IMR-90 (cell line): ENCODE results near the gene SLC9A1. TPM values are rescaled to one million over a fixed set of nuclear protein-coding genes. Genes with fewer than 3 reads are reported as not detected.

Experiments used
- ATAC-seq: fragments of 200-7000 bp; cut with Tn5 transposase; 2 replicates; pipeline ENCODE4 v1.9.1; 2020; ENCODE audit warnings: low read depth, mild to moderate bottlenecking, moderate library complexity
- BruUV-seq: library from RNA; stranded (reverse); fragments of 400-500 nt; replicated peaks from 2 replicates; lab custom pipeline; 2021; lab: Mats Ljungman, UMichigan
- CTCF ChIA-PET: fragments of 300-600 bp; formaldehyde crosslinking; extraction: SDS; loops from one replicate; lab custom pipeline; 2021; ENCODE audit warnings: antibody characterized with exemption; lab: Yijun Ruan, JAX
- POLR2A ChIA-PET: fragments of 300-600 bp; sonication (Branson Sonifier 250); formaldehyde crosslinking; loops from one replicate; lab custom pipeline; 2022; ENCODE audit warnings: antibody characterized with exemption; ENCODE audit not compliant: unreplicated experiment; lab: Charles Lee
- DNase-seq: peaks from one replicate; pipeline ENCODE4 v3.0.0; 2013
- H2AFZ ChIP-seq: replicated peaks from 2 replicates; pipeline ENCODE3; 2013; ENCODE audit warnings: low read length, mild to moderate bottlenecking; ENCODE audit not compliant: poor library complexity
- H2AK5ac ChIP-seq: 2 replicates; pipeline ENCODE4 v1.6.1; 2013; ENCODE audit warnings: low read depth, low read length, inconsistent platforms
- H2AK9ac ChIP-seq: replicated peaks from 2 replicates; pipeline ENCODE3; 2013; ENCODE audit warnings: mild to moderate bottlenecking, low read depth, low read length, moderate library complexity; ENCODE audit not compliant: poor library complexity
- H2BK120ac ChIP-seq: 2 replicates; pipeline ENCODE4 v1.6.1; 2013; ENCODE audit warnings: low read depth, low read length, inconsistent platforms
- H2BK15ac ChIP-seq: 3 replicates; pipeline ENCODE4 v1.6.1; 2013; ENCODE audit warnings: low read depth, low read length, inconsistent platforms
- H2BK20ac ChIP-seq: 2 replicates; pipeline ENCODE4 v1.6.1; 2013; ENCODE audit warnings: low read depth, mild to moderate bottlenecking, inconsistent platforms, low read length, moderate library complexity
- H2BK5ac ChIP-seq: 2 replicates; pipeline ENCODE4 v1.6.1; 2013; ENCODE audit warnings: mild to moderate bottlenecking, low read depth, low read length, inconsistent platforms; ENCODE audit not compliant: poor library complexity, severe bottlenecking
- H3K14ac ChIP-seq: replicated peaks from 2 replicates; pipeline ENCODE4 v1.6.1; 2013; ENCODE audit warnings: low read depth, low read length, inconsistent platforms
- H3K18ac ChIP-seq: 2 replicates; pipeline ENCODE4 v1.6.1; 2013; ENCODE audit warnings: low read depth, low read length, control low read depth
- H3K23ac ChIP-seq: 2 replicates; pipeline ENCODE4 v1.6.1; 2013; ENCODE audit warnings: low read depth, low read length, inconsistent platforms
- H3K27ac ChIP-seq: 2 replicates; pipeline ENCODE4 v1.5.1; 2013; ENCODE audit warnings: mild to moderate bottlenecking, control low read depth, low read length; ENCODE audit not compliant: insufficient read depth
- H3K27me3 ChIP-seq: 2 replicates; pipeline ENCODE4 v1.6.1; 2013; ENCODE audit warnings: low read length; ENCODE audit not compliant: control insufficient read depth, insufficient read depth
- H3K36me3 ChIP-seq: 2 replicates; pipeline ENCODE4 v1.6.1; 2013; ENCODE audit warnings: low read length, mixed read lengths; ENCODE audit not compliant: control insufficient read depth, insufficient read depth
- H3K4ac ChIP-seq: 2 replicates; pipeline ENCODE4 v1.6.1; 2013; ENCODE audit warnings: low read depth, low read length, inconsistent platforms
- H3K4me1 ChIP-seq: 2 replicates; pipeline ENCODE4 v1.6.1; 2013; ENCODE audit warnings: low read length, mixed read lengths; ENCODE audit not compliant: control insufficient read depth, insufficient read depth
- H3K4me2 ChIP-seq: 2 replicates; pipeline ENCODE4 v1.6.1; 2013; ENCODE audit warnings: low read depth, mild to moderate bottlenecking, control low read depth, low read length, moderate library complexity
- H3K4me3 ChIP-seq: 2 replicates; pipeline ENCODE4 v1.5.1; 2013; ENCODE audit warnings: low read depth, mild to moderate bottlenecking, control low read depth, low read length, moderate library complexity; ENCODE audit not compliant: insufficient read depth
- H3K56ac ChIP-seq: 2 replicates; pipeline ENCODE4 v1.6.1; 2013; ENCODE audit warnings: low read length, inconsistent platforms; ENCODE audit not compliant: insufficient read depth; ENCODE audit errors: extremely low read depth
- H3K79me1 ChIP-seq, 2 experiments: 2 replicates each; pipeline ENCODE4 v1.6.1; 2013; ENCODE audit warnings: low read length in 2 of 2, inconsistent platforms in 1 of 2, low read depth in 1 of 2
- H3K9ac ChIP-seq: 2 replicates; pipeline ENCODE4 v1.6.1; 2013; ENCODE audit warnings: low read depth, low read length, control low read depth
- H3K9me1 ChIP-seq: 2 replicates; pipeline ENCODE4 v1.6.1; 2013; ENCODE audit warnings: low read length, inconsistent platforms; ENCODE audit not compliant: insufficient read depth
- H3K9me3 ChIP-seq: 2 replicates; pipeline ENCODE4 v1.6.1; 2013; ENCODE audit warnings: low read length; ENCODE audit not compliant: control insufficient read depth, insufficient read depth
- H4K20me1 ChIP-seq: 2 replicates; pipeline ENCODE4 v1.6.1; 2013; ENCODE audit warnings: low read length, inconsistent platforms; ENCODE audit not compliant: insufficient read depth
- H4K5ac ChIP-seq: 2 replicates; pipeline ENCODE4 v1.6.1; 2013; ENCODE audit warnings: mild to moderate bottlenecking, low read depth, low read length, control low read depth
- H4K8ac ChIP-seq, 2 experiments: 2 replicates each; pipeline ENCODE4 v1.6.1; 2013; ENCODE audit warnings: low read depth in 2 of 2, low read length in 2 of 2, control low read depth in 1 of 2, inconsistent platforms in 1 of 2
- H4K91ac ChIP-seq: 2 replicates; pipeline ENCODE4 v1.6.1; 2013; ENCODE audit warnings: low read depth, low read length, inconsistent platforms; ENCODE audit not compliant: insufficient read depth
- BHLHE40 ChIP-seq: fragments of 150-350 bp; IDR thresholded peaks from 2 replicates; pipeline ENCODE4 v1.6.1; 2016; ENCODE audit warnings: mild to moderate bottlenecking, low read depth, low read length
- CEBPB ChIP-seq: IDR thresholded peaks from 2 replicates; pipeline ENCODE4 v1.6.1; 2012; ENCODE audit warnings: low read depth, low read length, improper control_type of control experiment
- CHD1 ChIP-seq: IDR thresholded peaks from 2 replicates; pipeline ENCODE4 v1.6.1; 2012; ENCODE audit warnings: low read depth, low read length, improper control_type of control experiment
- CTCF ChIP-seq: conservative IDR thresholded peaks from 2 replicates; pipeline ENCODE4 v1.5.1; 2012; ENCODE audit warnings: mild to moderate bottlenecking, low read depth, low read length, improper control_type of control experiment
- ELK1 ChIP-seq: fragments of 150-350 bp; IDR thresholded peaks from 2 replicates; pipeline ENCODE4 v1.6.1; 2016; ENCODE audit warnings: low read depth, mild to moderate bottlenecking, low read length, moderate library complexity, borderline replicate concordance
- FOS ChIP-seq: fragments of 150-350 bp; IDR thresholded peaks from 2 replicates; pipeline ENCODE4 v1.6.1; 2016; ENCODE audit warnings: low read depth, low read length
- MAFK ChIP-seq: IDR thresholded peaks from 2 replicates; pipeline ENCODE4 v1.6.1; 2012; ENCODE audit warnings: low read depth, low read length, improper control_type of control experiment
- MAZ ChIP-seq: IDR thresholded peaks from 2 replicates; pipeline ENCODE4 v1.6.1; 2012; ENCODE audit warnings: low read depth, mild to moderate bottlenecking, low read length, improper control_type of control experiment, moderate library complexity, borderline replicate concordance
- MXI1 ChIP-seq: IDR thresholded peaks from 2 replicates; pipeline ENCODE4 v1.6.1; 2012; ENCODE audit warnings: low read depth, mild to moderate bottlenecking, low read length, moderate library complexity, borderline replicate concordance
- NFE2L2 ChIP-seq: fragments of 150-350 bp; IDR thresholded peaks from 2 replicates; pipeline ENCODE4 v1.6.1; 2016; ENCODE audit warnings: low read depth, mild to moderate bottlenecking, low read length
- POLR2A ChIP-seq: IDR thresholded peaks from 2 replicates; pipeline ENCODE4 v1.6.1; 2012; ENCODE audit warnings: mild to moderate bottlenecking, low read depth, low read length
- RAD21 ChIP-seq: IDR thresholded peaks from 2 replicates; pipeline ENCODE4 v1.6.1; 2012; ENCODE audit warnings: low read length, improper control_type of control experiment
- RCOR1 ChIP-seq: IDR thresholded peaks from 2 replicates; pipeline ENCODE4 v1.6.1; 2012; ENCODE audit warnings: mild to moderate bottlenecking, low read length, improper control_type of control experiment; ENCODE audit not compliant: insufficient replicate concordance
- RFX5 ChIP-seq: IDR thresholded peaks from 2 replicates; pipeline ENCODE4 v1.8.0; 2012; ENCODE audit warnings: low read depth, mild to moderate bottlenecking, low read length, moderate library complexity
- SMC3 ChIP-seq: fragments of 150-350 bp; IDR thresholded peaks from 2 replicates; pipeline ENCODE4 v1.6.1; 2016; ENCODE audit warnings: low read depth, mild to moderate bottlenecking, antibody characterized with exemption, low read length, moderate library complexity
- USF2 ChIP-seq: fragments of 150-350 bp; IDR thresholded peaks from 2 replicates; pipeline ENCODE4 v1.6.1; 2017; ENCODE audit warnings: mild to moderate bottlenecking, antibody characterized with exemption, low read length, low read depth
- WGBS, 2 experiments: methylation state at CpG; one replicate each; pipeline versions ENCODE4 v1.1.5 to v1.1.7; 2013; ENCODE audit warnings: missing lambda C conversion rate in 2 of 2; ENCODE audit not compliant: insufficient read length in 1 of 2; ENCODE audit errors: extremely low coverage in 2 of 2; 5-methylcytosine and 5-hydroxymethylcytosine counted together
- dilution Hi-C: fragments of 300-500 bp; cut with HindIII; formaldehyde crosslinking; loops from one replicate; pipeline ENCODE4 v1.14.3; 2018; ENCODE audit warnings: low sequenced_read_pairs; ENCODE audit not compliant: unreplicated experiment
- in situ Hi-C: fragments of 300-500 bp; cut with MboI; formaldehyde crosslinking; loops from 3 replicates; pipeline ENCODE4 v1.14.3; 2019; ENCODE audit warnings: low sequenced_read_pairs, inconsistent platforms, mixed read lengths
- intact Hi-C: fragments of 100-400 bp; cut with micrococcal nuclease; formaldehyde crosslinking; loops from 2 replicates; pipeline ENCODE4 v1.10.0; 2022
- polyA plus RNA-seq, 3 experiments: library from polyadenylated mRNA; depleted of rRNA; stranded (reverse); fragments of >200 nt; gene quantifications; 2 replicates each; pipeline ENCODE4 v1.2.3, GENCODE V29; 2012; ENCODE audit warnings: low replicate concordance in 1 of 3
- total RNA-seq: library from RNA; depleted of rRNA; stranded (reverse); fragments of >200 nt; gene quantifications from 2 replicates; pipeline ENCODE4 v1.2.3, GENCODE V29; 2012

Gene SLC9A1
- total and polyA plus RNA-seq, 2 of the 4 experiments (the other 2 are of a cell fraction) = 2.0 to 21.2 TPM

DNA sequence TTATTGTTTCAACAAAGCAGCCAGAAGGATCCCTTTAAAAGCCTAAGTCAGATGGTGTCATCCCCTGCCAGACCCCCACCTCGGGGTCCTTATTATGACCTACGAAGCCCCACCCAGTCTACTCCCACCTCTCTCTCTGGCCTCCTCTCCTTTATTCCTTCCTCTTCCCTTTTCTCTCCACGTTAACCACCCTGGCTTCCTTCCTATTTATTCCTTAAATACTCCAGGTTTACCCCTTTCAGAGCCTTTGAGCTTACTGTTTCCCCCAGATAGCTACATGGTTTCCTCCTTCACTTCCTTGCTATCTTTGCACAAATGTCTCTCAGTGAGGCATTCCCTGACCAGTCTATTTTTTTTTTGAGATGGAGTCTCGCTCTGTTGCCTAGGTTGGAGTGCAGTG is 12.0 kb upstream of the SLC9A1 start:
- no peak overlapping the region for H3K4me2 ChIP-seq
- dilution Hi-C loops = no loop called here

More for the DNA sequence above, 12.0 kb upstream of the SLC9A1 start:
- Histone ChIP-seq H4K91ac (no peak overlapping the region), H2BK120ac (no peak overlapping the region), H2AK5ac (no peak overlapping the region), H4K20me1 (no peaks in the 10 kb centered on the region), H3K18ac (no peak overlapping the region), H3K27me3 (no peaks in the 10 kb centered on the region), H3K14ac (no peak overlapping the region), H3K4me3 (no peak overlapping the region), H2AFZ (no peak overlapping the region), H3K9ac (no peak overlapping the region), H3K27ac (no peak overlapping the region), H3K4ac (no peak overlapping the region), H2AK9ac (peak overlapping the region; percentile 37), H3K4me1 (0 out of 2 replicates have a peak, but pooled peaks cover 2% of the 10 kb centered on the region), H3K23ac (no peak overlapping the region), H2BK20ac (no peak overlapping the region), H2BK5ac (no peak overlapping the region), H4K5ac (no peak overlapping the region), H3K79me1 (no peaks in the 10 kb centered on the region), H3K36me3 (no peaks in the 10 kb centered on the region), H3K56ac (no peak overlapping the region), H4K8ac (no peak overlapping the region), H3K9me1 (no peaks in the 10 kb centered on the region), H3K9me3 (no peaks in the 10 kb centered on the region), H2BK15ac (no peak overlapping the region)
- intact Hi-C loops = no loop called here
- no TSS peak for BruUV-seq
- POLR2A ChIA-PET = no interaction called here
- 63 to 100% methylated on average over 1 to 3 of the region's 4 CpGs for WGBS, 2 experiments
- no peak for DNase-seq
- CTCF ChIA-PET = interaction anchor here (0.7 kb wide), 1 partner anchor 122 kb away, joined by 3 read pairs; no protein-coding TSS in a partner anchor
- no peak for TF ChIP-seq POLR2A
- TF ChIP-seq RAD21 = no peak
- no peak for TF ChIP-seq MAFK
- no peak for TF ChIP-seq BHLHE40
- no peak for TF ChIP-seq NFE2L2
- TF ChIP-seq SMC3 = no peak
- no peak for TF ChIP-seq CTCF
- TF ChIP-seq MXI1 = no peak
- TF ChIP-seq MAZ = no peak
- no peak for TF ChIP-seq ELK1
- TF ChIP-seq FOS = no peak
- TF ChIP-seq CHD1 = no peak
- TF ChIP-seq USF2 = no peak
- no peak for TF ChIP-seq RCOR1
- TF ChIP-seq CEBPB = no peak
- no peak for TF ChIP-seq RFX5
- no peak for ATAC-seq
- in situ Hi-C loops = no loop called here
